ENCODE results near the gene RBM18.

The RBM18 gene

DNA sequence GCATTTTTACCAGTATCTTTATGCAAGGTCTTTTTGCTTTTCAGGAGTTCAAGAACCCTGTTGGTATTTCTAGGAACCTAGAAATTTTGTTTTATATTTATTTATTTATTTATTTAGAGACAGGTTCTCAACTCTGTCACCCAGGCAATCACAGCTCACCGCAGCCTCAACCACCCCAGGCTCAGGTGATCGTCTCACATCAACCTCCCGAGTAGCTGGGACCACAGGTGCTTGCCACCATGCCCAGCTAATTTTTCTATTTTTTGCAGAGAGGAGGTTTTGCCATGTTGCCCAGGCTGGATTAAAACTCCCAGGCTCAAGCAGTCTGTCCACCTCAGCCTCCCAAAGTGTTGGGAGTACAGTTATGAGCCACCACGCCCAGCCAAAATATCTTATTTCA lies 68.8 kb downstream of the RBM18 start:
- H3K4me3 ChIP-seq (ENCODE audit: low read depth, low read length): no peak overlapping the region
- H3K27me3 ChIP-seq: no peaks in the 10 kb centered on the region
- no peaks in the 10 kb centered on the region for H3K4me1 ChIP-seq
- TF ChIP-seq, protein P1, sequence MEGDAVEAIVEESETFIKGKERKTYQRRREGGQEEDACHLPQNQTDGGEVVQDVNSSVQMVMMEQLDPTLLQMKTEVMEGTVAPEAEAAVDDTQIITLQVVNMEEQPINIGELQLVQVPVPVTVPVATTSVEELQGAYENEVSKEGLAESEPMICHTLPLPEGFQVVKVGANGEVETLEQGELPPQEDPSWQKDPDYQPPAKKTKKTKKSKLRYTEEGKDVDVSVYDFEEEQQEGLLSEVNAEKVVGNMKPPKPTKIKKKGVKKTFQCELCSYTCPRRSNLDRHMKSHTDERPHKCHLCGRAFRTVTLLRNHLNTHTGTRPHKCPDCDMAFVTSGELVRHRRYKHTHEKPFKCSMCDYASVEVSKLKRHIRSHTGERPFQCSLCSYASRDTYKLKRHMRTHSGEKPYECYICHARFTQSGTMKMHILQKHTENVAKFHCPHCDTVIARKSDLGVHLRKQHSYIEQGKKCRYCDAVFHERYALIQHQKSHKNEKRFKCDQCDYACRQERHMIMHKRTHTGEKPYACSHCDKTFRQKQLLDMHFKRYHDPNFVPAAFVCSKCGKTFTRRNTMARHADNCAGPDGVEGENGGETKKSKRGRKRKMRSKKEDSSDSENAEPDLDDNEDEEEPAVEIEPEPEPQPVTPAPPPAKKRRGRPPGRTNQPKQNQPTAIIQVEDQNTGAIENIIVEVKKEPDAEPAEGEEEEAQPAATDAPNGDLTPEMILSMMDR (IDR thresholded peaks at IDR 0.05; ENCODE audit: low read depth, low read length): no peak
- no peak for DNase-seq
- H3K36me3 ChIP-seq: no peaks in the 10 kb centered on the region
- no peaks in the 10 kb centered on the region for H3K9me3 ChIP-seq

DNA sequence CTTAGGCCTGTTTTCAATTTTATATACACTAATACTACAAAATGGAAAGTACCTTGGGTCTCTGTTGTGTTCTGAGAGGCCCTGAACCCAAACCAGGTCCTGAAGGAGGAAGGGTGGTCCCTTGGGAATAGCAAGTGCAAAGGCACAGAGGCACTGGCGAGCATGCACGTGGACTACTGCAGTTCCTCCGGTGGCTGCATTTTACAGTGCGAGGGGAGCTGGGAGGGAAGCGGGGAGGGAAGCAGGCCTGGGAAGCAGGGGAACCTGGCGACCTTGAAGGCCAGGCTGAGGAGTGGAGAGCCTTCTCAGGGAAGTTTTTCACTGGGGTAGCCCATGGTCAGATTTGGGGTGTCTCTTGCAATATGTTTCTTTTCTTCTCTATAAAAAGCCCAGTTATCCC lies 71.0 kb downstream of the RBM18 start:
- no peaks in the 10 kb centered on the region for H3K36me3 ChIP-seq
- TF ChIP-seq, protein P1 (IDR thresholded peaks at IDR 0.05; ENCODE audit: low read depth, low read length): no peak
- no peak overlapping the region for H3K4me3 ChIP-seq (ENCODE audit: low read depth, low read length)
- no peaks in the 10 kb centered on the region for H3K9me3 ChIP-seq
- H3K27me3 ChIP-seq: no peaks in the 10 kb centered on the region
- no peaks in the 10 kb centered on the region for H3K4me1 ChIP-seq
- DNase-seq: no peak

DNA sequence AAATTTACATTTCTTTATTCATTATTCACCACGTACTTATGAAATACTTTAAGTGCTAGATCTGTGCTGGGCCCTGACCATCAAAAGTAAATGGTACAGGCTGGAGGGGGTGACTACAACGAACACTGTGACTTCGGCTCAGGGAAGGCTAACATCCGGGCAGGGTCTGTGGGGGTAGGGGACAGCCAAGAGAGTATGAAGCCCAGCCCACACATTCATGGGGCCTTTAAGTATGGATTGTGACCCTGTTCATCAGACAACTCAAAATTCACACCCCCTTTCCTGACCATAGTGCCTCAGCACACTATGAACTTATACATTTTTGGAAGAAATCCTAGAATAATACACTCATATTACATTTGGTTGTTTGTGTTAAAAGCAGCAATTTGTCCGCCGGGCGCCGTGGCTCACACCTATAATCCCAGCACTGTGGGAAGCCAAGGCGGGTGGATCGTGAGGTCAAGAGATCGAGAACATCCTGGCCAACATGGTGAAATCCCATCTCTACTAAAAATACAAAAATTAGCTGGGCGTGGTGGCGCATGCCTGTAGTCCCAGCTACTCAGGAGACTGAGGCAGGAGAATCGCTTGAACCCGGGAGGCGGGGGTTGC lies 71.6 kb downstream of the RBM18 start:
- Histone ChIP-seq H3K36me3 (no peaks in the 10 kb centered on the region), H3K4me1 (no peaks in the 10 kb centered on the region), H3K4me3 (ENCODE audit: low read depth, low read length) (no peak overlapping the region), H3K27me3 (no peaks in the 10 kb centered on the region), H3K9me3 (no peaks in the 10 kb centered on the region)
- TF ChIP-seq, protein P1 (IDR thresholded peaks at IDR 0.05; ENCODE audit: low read depth, low read length): no peak
- no peak for DNase-seq

DNA sequence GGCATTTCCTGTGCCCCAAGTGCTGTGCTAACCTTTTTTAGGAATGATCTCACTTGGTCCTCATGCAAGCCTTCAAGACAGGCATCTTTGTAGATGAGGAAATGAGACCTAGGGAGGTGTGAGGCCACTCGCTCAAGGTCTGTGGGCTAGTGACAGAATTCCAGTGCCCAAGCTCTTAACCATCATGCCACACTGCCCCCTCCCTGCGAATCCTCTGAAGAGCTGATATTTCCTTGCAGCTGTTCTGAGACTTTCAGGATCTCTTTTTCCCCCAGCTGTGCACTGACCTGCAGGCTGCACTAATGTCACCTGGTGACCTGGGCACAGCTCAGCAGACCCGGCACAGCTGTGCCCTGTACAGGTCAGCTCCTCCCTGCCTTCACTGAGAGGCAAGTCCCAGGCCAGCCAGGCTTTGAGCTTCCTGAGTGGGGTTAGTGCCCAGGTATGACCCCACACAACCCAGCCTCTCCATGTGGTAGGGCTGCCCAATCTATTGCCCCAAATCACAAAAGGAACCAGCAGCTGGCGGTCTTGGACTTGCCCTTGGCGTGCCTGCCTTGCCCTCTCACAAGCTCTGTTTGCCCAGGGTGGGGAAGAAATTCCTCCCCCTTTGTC lies 72.3 kb downstream of the RBM18 start:
- Histone ChIP-seq H3K4me3 (ENCODE audit: low read depth, low read length) (no peak overlapping the region), H3K27me3 (no peaks in the 10 kb centered on the region), H3K9me3 (no peaks in the 10 kb centered on the region), H3K4me1 (no peaks in the 10 kb centered on the region), H3K36me3 (no peaks in the 10 kb centered on the region)
- no peak for DNase-seq
- TF ChIP-seq, protein P1 (IDR thresholded peaks at IDR 0.05; ENCODE audit: low read depth, low read length): no peak

DNA sequence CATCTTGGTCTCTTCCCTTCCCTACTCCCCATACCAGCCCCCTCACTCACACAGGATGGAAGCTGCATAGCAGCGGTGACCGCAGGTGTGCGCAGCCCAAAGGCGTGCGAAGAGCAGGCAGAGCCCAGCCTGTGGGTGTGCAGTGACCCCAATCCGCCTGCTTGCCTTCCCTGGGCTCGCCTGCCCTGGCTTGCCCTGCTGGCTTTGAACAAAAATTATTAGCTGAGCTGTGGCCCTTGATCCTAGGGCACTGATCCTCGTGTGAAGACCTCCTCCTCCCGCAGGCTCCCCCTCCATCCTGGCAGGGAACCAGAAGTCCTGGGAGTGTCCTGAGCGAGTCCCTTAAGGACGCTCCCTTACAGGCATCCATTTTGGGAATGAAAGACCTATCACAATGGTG lies 73.1 kb downstream of the RBM18 start:
- DNase-seq: no peak
- TF ChIP-seq, protein P1 (IDR thresholded peaks at IDR 0.05; ENCODE audit: low read depth, low read length): no peak
- Histone ChIP-seq H3K27me3 (no peaks in the 10 kb centered on the region), H3K9me3 (no peaks in the 10 kb centered on the region), H3K36me3 (no peaks in the 10 kb centered on the region), H3K4me1 (no peaks in the 10 kb centered on the region), H3K4me3 (ENCODE audit: low read depth, low read length) (no peak overlapping the region)

DNA sequence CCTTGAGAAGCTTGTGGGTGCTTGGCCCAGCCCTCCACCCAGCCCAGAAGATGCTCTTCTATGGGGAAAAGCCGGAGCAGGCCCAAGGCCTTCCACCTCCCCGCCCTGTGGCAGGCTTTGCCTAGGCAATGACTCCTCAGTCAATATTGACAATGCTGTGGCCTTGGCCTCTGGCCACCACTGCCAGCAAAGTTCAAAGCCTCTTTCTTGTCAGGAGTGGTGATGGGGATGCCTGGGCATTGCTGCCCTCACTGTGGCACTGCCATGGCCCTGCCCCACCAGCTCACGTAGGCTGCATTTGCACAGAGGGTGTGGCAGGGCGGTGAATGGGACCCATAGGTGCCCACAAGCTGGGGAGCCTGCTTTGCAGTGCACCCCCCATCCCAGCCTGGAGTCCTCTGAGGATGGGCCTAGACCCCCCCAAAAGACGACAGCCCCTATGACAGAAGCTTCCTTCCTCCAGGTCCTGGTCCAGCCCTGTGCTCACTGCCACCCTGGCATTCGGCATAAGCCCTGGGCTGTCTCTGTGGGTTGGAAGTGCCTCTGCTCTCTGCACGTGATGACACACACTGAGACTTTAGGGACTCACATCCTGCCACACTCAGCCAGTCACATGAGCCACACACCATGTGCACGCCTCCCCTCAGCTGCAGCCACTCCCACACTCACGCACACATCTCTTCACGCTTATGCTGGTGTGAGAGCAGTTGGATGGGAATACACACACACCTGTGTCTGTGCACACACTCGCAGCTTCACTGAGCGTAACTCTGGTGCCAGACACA lies 73.9 kb downstream of the RBM18 start:
- Histone ChIP-seq H3K36me3 (no peaks in the 10 kb centered on the region), H3K9me3 (no peaks in the 10 kb centered on the region), H3K27me3 (no peaks in the 10 kb centered on the region), H3K4me3 (ENCODE audit: low read depth, low read length) (no peak overlapping the region), H3K4me1 (no peaks in the 10 kb centered on the region)
- TF ChIP-seq, protein P1 (IDR thresholded peaks at IDR 0.05; ENCODE audit: low read depth, low read length): no peak
- no peak for DNase-seq
